Gastrocnemius medialis (tissue), 4 donors: ENCODE measurements around the gene CHEK2. TPM values are rescaled to one million over a fixed set of nuclear protein-coding genes. Genes with fewer than 3 reads are reported as not detected.

ENCODE experiments used
- ATAC-seq, 2 donors: fragments of 150-250 bp; one replicate each; pipeline ENCODE4 v1.9.1; 2016
- DNase-seq, 2 donors: peaks; one replicate each; pipeline ENCODE4 v3.0.0-alpha.2; 2019
- H3K27ac ChIP-seq, 4 donors: fragments of 200-600 bp; sonication (generic); 1 replicate in 1 of 4; 2 replicates in 3 of 4; pipeline ENCODE4 v1.5.1; 2016 to 2018; ENCODE audit warnings: mild to moderate bottlenecking in 2 of 4, moderate library complexity in 1 of 4
- H3K27me3 ChIP-seq, 3 donors: fragments of 200-600 bp; sonication (generic) in 2 of 3; 1 replicate in 1 of 3; 2 replicates in 2 of 3; pipeline versions ENCODE4 v1.5.1 to v1.6.0; 2016 to 2019; ENCODE audit warnings: mild to moderate bottlenecking in 1 of 3, moderate library complexity in 1 of 3
- H3K36me3 ChIP-seq, 2 donors: fragments of 200-600 bp; sonication (generic) in 1 of 2; one replicate each; pipeline ENCODE4 v1.5.1; 2017 to 2018
- H3K4me1 ChIP-seq, 2 donors: fragments of 200-600 bp; sonication (generic) in 1 of 2; one replicate each; pipeline ENCODE4 v1.5.1; 2016 to 2017; ENCODE audit warnings: mild to moderate bottlenecking in 2 of 2
- H3K4me3 ChIP-seq, 4 donors: fragments of 200-600 bp; sonication (generic) in 3 of 4; 1 replicate in 1 of 4; 2 replicates in 3 of 4; pipeline ENCODE4 v1.5.1; 2016 to 2019; ENCODE audit warnings: mild to moderate bottlenecking in 2 of 4
- H3K9me3 ChIP-seq, 3 donors: fragments of 200-600 bp; sonication (generic) in 2 of 3; 1 replicate in 1 of 3; 2 replicates in 2 of 3; pipeline ENCODE4 v1.5.1; 2016 to 2019
- CTCF ChIP-seq, 5 experiments: fragments of 450-650 bp in 3 of 5; fragments of 200-600 bp in 2 of 5; sonication (generic) in 2 of 5; IDR thresholded peaks in 4 of 5; conservative IDR thresholded peaks in 1 of 5; 1 replicate in 4 of 5; 2 replicates in 1 of 5; pipeline ENCODE4 v1.5.1; 2016 to 2019; ENCODE audit warnings: antibody characterized with exemption in 5 of 5, mild to moderate bottlenecking in 3 of 5, moderate library complexity in 3 of 5
- POLR2A ChIP-seq, 2 donors: fragments of 450-650 bp; IDR thresholded peaks; one replicate each; pipeline ENCODE4 v1.6.1; 2017; ENCODE audit warnings: antibody characterized with exemption in 2 of 2, mild to moderate bottlenecking in 2 of 2, moderate library complexity in 2 of 2
- in situ Hi-C, 4 donors: fragments of 200-750 bp; cut with MboI; loops; one replicate each; pipeline versions ENCODE4 v1.15.0 to v1.8.0; 2017; ENCODE audit warnings: low sequenced_read_pairs in 4 of 4
- intact Hi-C: fragments of 100-400 bp; cut with DNase I; formaldehyde crosslinking; loops from one replicate; pipeline ENCODE4 v1.15.1; 2023; ENCODE audit warnings: low total_unique reads
- total RNA-seq, 4 donors: library from RNA; depleted of rRNA; stranded (reverse); fragments of >200 nt; gene quantifications; one replicate each; pipeline versions ENCODE4 v1.1.0 to v1.2.3, GENCODE V29; 2016

CHEK2 gene
- total RNA-seq, 4 donors from 2014 or later = 0.58 to 5.7 (median 3.7) TPM

GRCh38 chr22:28772633-28773460 lies 31.2 kb upstream of the CHEK2 start, which contains the start of gene CCDC117:
Gene CCDC117 (plus strand): TSS chr22:28772695. CDS start chr22:28772850, 155 bp downstream.
- H3K36me3 ChIP-seq = peaks cover 0 to 23% of the 10 kb centered on the region in 2 donors
- DNase-seq (peak; percentile 92 to 94), ATAC-seq (peak; percentile 97 to 98)
- peak within 1 kb of the TSS; percentile 71 to 92 (median 78) for H3K4me3 ChIP-seq
- in situ Hi-C loops = no loop called here
- H3K27ac ChIP-seq = peak within 1 kb of the TSS; percentile 89 to 99 (median 94)
- intact Hi-C loops = loop anchor here (1.0 kb wide), 2 partner anchors 27 to 31 kb away; partner anchors contain the start of genes HSCB and XBP1
- TF ChIP-seq CTCF (IDR thresholded peaks at IDR 0.05 in 4 of 5, conservative IDR thresholded peaks at IDR 0.05 in 1 of 5) (peak in 4 of 5 experiments; percentile 29 to 70 (median 60)), POLR2A (IDR thresholded peaks at IDR 0.05) (peak; percentile 88 to 93)
- H3K9me3 ChIP-seq = no peaks in the 10 kb centered on the region
- H3K27me3 ChIP-seq = no peaks in the 10 kb centered on the region
- H3K4me1 ChIP-seq = peaks cover 16% of the 10 kb centered on the region in 2 donors

DNA sequence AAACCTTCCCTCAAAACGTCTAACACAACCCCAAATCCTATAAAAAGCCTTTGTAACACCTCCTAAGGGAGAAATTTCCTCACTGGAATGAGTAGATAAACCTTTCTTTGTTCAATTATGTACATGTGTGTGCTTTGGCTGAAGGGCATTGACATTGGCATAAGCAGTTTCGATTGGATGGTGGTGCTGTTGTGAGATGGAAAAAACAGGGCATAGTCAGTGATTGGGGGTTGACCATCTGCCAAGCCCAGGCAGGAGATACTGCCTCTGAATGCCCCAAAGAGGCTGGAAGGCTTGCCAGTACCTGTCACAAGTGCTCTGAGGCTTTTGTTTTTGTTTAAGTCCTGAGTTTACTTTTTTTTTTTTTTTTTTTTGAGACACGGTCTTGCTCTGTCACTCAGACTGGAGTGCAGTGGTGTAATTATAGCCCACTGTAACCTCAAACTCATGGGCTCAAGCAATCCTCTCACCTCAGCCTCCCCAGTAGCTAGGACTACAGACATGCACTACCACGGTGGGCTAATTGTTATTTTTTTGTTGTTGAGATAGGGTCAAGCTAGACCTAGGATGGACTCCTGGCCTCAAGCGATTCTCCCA lies 29.7 kb upstream of the CHEK2 start:
- ATAC-seq = no peak
- no peak for TF ChIP-seq CTCF (IDR thresholded peaks at IDR 0.05 in 4 of 5, conservative IDR thresholded peaks at IDR 0.05 in 1 of 5)
- no peak for TF ChIP-seq POLR2A (IDR thresholded peaks at IDR 0.05)

DNA sequence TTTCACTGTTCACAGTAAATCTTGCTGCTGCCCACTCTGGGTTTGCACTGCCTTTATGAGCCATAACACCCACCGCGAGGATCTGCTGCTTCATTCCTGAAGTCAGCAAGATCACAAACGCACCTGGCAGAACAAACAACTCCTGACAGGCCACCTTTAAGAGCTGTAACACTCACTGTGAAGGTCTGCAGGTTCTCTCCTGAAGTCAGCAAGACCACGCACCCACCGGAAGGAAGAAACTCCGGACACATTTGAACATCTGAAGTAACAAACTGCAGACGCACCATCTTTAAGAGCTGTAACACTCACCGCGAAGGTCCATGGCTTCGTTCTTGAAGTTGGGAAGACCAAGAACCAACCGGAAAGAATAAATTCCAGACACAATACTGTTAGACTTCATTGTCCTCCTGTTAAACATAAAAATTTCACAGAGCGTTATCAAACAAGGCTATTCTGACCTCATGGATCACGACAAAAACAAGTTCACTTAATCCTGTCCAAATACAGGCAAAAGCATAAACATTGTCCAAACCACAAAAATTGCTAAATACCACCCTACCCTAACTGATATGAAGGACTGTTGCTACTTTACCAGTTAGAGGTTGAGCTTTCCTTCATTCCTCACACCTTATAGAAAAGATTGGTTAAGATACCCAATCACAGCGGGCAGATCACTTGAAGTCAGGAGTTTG lies 27.9 kb upstream of the CHEK2 start:
- intact Hi-C loops (no loop called here), in situ Hi-C loops (no loop called here)
- H3K9me3 ChIP-seq = no peaks in the 10 kb centered on the region
- ATAC-seq (no peak), DNase-seq (no peak)
- no peak overlapping the region for H3K4me3 ChIP-seq
- H3K36me3 ChIP-seq = peaks cover 0 to 4% of the 10 kb centered on the region in 2 donors
- H3K4me1 ChIP-seq = peaks cover 8 to 11% of the 10 kb centered on the region in 2 donors
- TF ChIP-seq CTCF (IDR thresholded peaks at IDR 0.05 in 4 of 5, conservative IDR thresholded peaks at IDR 0.05 in 1 of 5) = no peak
- TF ChIP-seq POLR2A (IDR thresholded peaks at IDR 0.05) = no peak
- no peaks in the 10 kb centered on the region for H3K27me3 ChIP-seq
- no peak overlapping the region for H3K27ac ChIP-seq

More for the DNA sequence above, 29.7 kb upstream of the CHEK2 start:
- Histone ChIP-seq H3K36me3 (peaks cover 0 to 19% of the 10 kb centered on the region in 2 donors), H3K27ac (no peak overlapping the region), H3K4me1 (peaks cover 16% of the 10 kb centered on the region in 2 donors), H3K9me3 (no peaks in the 10 kb centered on the region), H3K4me3 (no peak overlapping the region), H3K27me3 (no peaks in the 10 kb centered on the region)
- in situ Hi-C loops (no loop called here), intact Hi-C loops (no loop called here)
- no peak for DNase-seq

- TF ChIP-seq POLR2A (IDR thresholded peaks at IDR 0.05) (no peak), CTCF (IDR thresholded peaks at IDR 0.05 in 4 of 5, conservative IDR thresholded peaks at IDR 0.05 in 1 of 5) (no peak)
- intact Hi-C loops = no loop called here
- H3K36me3 ChIP-seq = no peaks in the 10 kb centered on the region
- H3K4me3 ChIP-seq = no peak overlapping the region
- peaks cover 3 to 5% of the 10 kb centered on the region in 2 donors for H3K4me1 ChIP-seq
- H3K9me3 ChIP-seq = no peaks in the 10 kb centered on the region
- in situ Hi-C loops = no loop called here
- no peak for DNase-seq
- no peaks in the 10 kb centered on the region for H3K27me3 ChIP-seq
- ATAC-seq = no peak
- no peak overlapping the region for H3K27ac ChIP-seq
These were observed 27.2 kb upstream of the CHEK2 start for GRCh38 chr22:28768701-28769393.
